ENCODE measurements around the gene CCT7.

The CCT7 gene

GRCh38 chr2:73294239-73294638, 60.1 kb downstream of the CCT7 start:
- no peak for DNase-seq (ENCODE audit: low spot score)

DNA sequence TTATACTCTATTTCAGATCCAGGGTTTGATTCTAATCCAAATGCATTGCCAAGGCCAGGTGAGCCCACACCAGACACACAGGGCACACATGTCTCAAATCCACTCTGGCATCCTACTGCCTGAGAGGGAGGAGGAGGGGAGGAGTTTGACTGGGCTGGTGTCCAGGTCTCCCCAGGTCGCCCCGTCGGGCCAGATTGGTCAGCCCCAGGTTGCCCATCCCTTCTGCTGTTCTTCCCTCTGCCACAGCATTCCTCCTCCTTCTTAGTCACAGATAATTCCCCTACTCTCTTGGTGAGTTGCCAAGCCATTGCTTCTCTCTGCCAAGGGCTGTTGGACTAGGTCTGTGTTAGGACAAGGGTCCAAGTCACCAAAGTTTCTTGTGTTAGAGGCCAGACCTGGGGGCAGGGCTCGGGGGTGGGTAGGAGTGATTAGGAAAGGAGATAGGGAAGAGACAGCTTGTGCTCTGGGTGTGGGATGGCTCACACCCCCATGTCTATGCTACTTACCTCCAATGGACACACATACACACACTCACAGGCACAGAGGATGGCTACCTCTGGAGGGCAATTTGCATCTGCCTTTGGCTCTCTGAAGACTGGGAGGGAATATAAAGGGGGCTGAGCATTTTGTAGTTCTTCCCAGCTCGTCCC, 61.8 kb downstream of the CCT7 start:
- no peak for DNase-seq (ENCODE audit: low spot score)

DNA sequence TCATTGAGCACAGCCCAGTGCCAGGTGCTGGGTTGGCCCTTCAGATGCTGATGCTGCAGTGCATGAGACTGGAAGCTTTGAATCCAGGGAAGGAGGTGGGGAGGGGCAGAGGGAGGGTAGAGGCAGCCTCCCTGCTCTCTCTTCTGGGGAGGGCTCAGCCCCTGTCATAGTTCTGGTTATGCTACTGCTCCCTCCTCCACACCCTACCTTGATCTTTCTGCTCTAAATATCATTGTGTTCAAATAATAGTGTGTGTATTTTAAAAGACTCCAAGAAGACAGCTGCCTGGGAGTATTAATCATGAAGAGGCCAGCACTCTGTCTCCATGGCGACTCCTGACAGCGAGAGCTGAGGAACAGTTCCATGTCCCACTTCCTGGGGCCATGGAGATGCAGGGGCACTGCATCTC, 63.0 kb downstream of the CCT7 start:
- DNase-seq (ENCODE audit: low spot score), result no peak

- no peak for DNase-seq (ENCODE audit: low spot score)
Measured at GRCh38 chr2:73297586-73297985, 63.5 kb downstream of the CCT7 start.

- DNase-seq (ENCODE audit: low spot score), result no peak
Measured at GRCh38 chr2:73300926-73301325, 66.8 kb downstream of the CCT7 start.

DNA sequence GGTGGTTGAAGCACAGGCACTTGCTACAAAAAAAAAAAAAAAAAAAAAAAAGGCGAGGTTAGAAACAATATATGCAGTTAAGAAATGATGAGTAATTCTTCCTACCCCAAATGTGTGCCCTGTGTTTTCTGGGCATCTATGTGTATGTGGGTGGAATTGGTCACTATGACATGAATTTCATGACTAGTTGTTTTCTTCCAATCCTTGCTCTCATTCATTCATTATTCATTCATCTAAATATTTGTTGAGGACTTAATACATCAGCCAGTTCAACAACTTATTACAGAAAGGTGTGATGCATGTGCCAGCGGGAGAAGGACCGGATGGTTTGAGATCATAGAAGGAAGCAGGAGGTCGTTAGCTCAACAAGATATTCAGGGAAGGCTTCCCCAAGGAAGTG, 67.5 kb downstream of the CCT7 start:
- no peak for DNase-seq (ENCODE audit: low spot score)
